Skeletal muscle satellite cell (primary cell): ENCODE results near the gene DEFB131B. TPM values are rescaled to one million over a fixed set of nuclear protein-coding genes. Genes with fewer than 3 reads are reported as not detected.

Experiments used
- small RNA-seq: library from RNA; depleted of rRNA; stranded (forward); fragments of <200 nt; gene quantifications from one replicate; pipeline ENCODE3, GENCODE V24; 2012

DEFB131B gene

Small RNA genes lying within 50 kb of the gene (small RNA-seq; reads per million reads assigned to genes)
- gene RNA5SP342 = not detected
